ENCODE results near the gene PRICKLE3.

PRICKLE3 gene

DNA sequence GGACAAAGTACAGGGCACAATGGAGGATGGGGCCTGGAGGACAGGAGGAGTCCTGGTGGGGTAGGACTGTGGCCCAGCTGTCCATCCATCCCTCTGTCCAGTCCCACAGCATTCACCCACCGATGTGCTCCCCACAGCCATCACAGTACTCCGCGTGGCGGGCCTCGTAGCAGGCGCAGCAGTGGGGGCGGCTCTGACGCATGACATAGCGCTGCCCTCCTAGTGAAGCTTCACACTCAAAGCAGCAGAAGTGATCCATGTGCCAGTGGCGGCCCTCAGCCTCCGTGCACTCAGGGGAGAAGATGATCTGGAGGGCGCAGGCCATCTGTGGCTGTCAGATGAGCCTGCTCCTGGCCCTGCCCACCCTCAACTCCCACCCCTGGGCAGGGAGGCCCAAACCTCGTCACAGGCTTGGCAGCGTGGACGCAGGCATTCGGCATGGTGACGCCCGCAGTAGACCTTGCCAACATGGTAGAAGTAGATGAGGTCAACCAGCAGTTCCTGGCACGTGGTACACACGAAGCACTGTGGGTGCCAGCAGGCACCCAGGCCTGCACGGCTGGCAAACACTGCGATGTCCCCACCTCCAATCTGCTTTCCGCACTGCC is 8.2 kb downstream of the PRICKLE3 start:
- Histone ChIP-seq H3K4me3 (ENCODE audit: low read depth, low read length, poor library complexity, severe bottlenecking) (no peak overlapping the region), H3K36me3 (ENCODE audit: insufficient read depth, low read length) (peaks cover 63% of the 10 kb centered on the region), H3K27ac (ENCODE audit: low read depth, low read length, poor library complexity, severe bottlenecking) (no peak overlapping the region), H3K27me3 (ENCODE audit: insufficient read depth, low read length) (no peaks in the 10 kb centered on the region), H3K79me2 (ENCODE audit: insufficient read depth, low read length) (no peaks in the 10 kb centered on the region), H2AFZ (ENCODE audit: low read length) (no peak overlapping the region), H3K4me2 (ENCODE audit: low read length) (no peak overlapping the region), H4K20me1 (ENCODE audit: insufficient read depth, low read length) (no peaks in the 10 kb centered on the region), H3K4me1 (ENCODE audit: insufficient read depth, low read length, severe bottlenecking) (peaks cover 6% of the 10 kb centered on the region), H3K9ac (ENCODE audit: low read length) (no peak overlapping the region), H3F3A (ENCODE audit: insufficient read depth, low read length) (no peaks in the 10 kb centered on the region), H3K9me3 (ENCODE audit: low read length) (no peaks in the 10 kb centered on the region), H3K9me2 (ENCODE audit: low read depth, low read length) (no peaks in the 10 kb centered on the region)
- no peak for TF ChIP-seq EZH2 (IDR thresholded peaks at IDR 0.05; ENCODE audit: borderline replicate concordance, low read length)
- TF ChIP-seq, protein P1, sequence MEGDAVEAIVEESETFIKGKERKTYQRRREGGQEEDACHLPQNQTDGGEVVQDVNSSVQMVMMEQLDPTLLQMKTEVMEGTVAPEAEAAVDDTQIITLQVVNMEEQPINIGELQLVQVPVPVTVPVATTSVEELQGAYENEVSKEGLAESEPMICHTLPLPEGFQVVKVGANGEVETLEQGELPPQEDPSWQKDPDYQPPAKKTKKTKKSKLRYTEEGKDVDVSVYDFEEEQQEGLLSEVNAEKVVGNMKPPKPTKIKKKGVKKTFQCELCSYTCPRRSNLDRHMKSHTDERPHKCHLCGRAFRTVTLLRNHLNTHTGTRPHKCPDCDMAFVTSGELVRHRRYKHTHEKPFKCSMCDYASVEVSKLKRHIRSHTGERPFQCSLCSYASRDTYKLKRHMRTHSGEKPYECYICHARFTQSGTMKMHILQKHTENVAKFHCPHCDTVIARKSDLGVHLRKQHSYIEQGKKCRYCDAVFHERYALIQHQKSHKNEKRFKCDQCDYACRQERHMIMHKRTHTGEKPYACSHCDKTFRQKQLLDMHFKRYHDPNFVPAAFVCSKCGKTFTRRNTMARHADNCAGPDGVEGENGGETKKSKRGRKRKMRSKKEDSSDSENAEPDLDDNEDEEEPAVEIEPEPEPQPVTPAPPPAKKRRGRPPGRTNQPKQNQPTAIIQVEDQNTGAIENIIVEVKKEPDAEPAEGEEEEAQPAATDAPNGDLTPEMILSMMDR (IDR thresholded peaks at IDR 0.05; ENCODE audit: low read length) = no peak

DNA sequence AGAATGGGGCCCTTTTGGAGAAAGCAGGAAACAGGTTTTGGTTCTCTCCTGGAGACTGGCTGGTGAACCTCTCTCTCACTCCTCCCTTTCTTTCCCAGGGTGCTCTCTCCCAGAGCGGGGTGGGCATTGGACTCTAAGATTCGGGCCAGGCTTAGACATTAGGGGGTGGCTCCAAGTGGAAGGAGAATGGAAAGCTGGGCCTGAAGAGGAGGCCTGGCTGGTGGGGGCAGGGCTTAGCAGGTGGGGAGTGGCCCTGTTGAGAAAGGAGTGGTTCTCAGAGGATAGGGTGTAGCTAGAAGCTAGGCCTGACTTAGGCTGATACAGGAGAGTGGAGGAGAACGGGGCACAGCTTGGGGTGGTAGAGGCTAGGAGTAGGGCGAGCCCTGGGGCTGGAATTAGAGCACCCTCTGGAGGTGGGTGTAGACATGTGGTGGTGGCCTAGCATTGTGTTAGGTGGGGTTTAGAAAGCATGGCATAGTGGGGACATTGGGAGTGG is 8.8 kb downstream of the PRICKLE3 start:
- no peak overlapping the region for H3K9ac ChIP-seq (ENCODE audit: low read length)
- no peak overlapping the region for H3K27ac ChIP-seq (ENCODE audit: low read depth, low read length, poor library complexity, severe bottlenecking)
- H3K4me3 ChIP-seq (ENCODE audit: low read depth, low read length, poor library complexity, severe bottlenecking) = no peak overlapping the region
- no peak overlapping the region for H2AFZ ChIP-seq (ENCODE audit: low read length)
- no peaks in the 10 kb centered on the region for H3K79me2 ChIP-seq (ENCODE audit: insufficient read depth, low read length)
- peaks cover 62% of the 10 kb centered on the region for H3K36me3 ChIP-seq (ENCODE audit: insufficient read depth, low read length)
- TF ChIP-seq, protein P1 (IDR thresholded peaks at IDR 0.05; ENCODE audit: low read length) = no peak
- no peak for TF ChIP-seq EZH2 (IDR thresholded peaks at IDR 0.05; ENCODE audit: borderline replicate concordance, low read length)
- no peaks in the 10 kb centered on the region for H3K9me3 ChIP-seq (ENCODE audit: low read length)
- H3F3A ChIP-seq (ENCODE audit: insufficient read depth, low read length) = no peaks in the 10 kb centered on the region
- no peaks in the 10 kb centered on the region for H4K20me1 ChIP-seq (ENCODE audit: insufficient read depth, low read length)
- peaks cover 10% of the 10 kb centered on the region for H3K4me1 ChIP-seq (ENCODE audit: insufficient read depth, low read length, severe bottlenecking)
- H3K9me2 ChIP-seq (ENCODE audit: low read depth, low read length) = no peaks in the 10 kb centered on the region
- H3K27me3 ChIP-seq (ENCODE audit: insufficient read depth, low read length) = no peaks in the 10 kb centered on the region
- H3K4me2 ChIP-seq (ENCODE audit: low read length) = no peak overlapping the region

DNA sequence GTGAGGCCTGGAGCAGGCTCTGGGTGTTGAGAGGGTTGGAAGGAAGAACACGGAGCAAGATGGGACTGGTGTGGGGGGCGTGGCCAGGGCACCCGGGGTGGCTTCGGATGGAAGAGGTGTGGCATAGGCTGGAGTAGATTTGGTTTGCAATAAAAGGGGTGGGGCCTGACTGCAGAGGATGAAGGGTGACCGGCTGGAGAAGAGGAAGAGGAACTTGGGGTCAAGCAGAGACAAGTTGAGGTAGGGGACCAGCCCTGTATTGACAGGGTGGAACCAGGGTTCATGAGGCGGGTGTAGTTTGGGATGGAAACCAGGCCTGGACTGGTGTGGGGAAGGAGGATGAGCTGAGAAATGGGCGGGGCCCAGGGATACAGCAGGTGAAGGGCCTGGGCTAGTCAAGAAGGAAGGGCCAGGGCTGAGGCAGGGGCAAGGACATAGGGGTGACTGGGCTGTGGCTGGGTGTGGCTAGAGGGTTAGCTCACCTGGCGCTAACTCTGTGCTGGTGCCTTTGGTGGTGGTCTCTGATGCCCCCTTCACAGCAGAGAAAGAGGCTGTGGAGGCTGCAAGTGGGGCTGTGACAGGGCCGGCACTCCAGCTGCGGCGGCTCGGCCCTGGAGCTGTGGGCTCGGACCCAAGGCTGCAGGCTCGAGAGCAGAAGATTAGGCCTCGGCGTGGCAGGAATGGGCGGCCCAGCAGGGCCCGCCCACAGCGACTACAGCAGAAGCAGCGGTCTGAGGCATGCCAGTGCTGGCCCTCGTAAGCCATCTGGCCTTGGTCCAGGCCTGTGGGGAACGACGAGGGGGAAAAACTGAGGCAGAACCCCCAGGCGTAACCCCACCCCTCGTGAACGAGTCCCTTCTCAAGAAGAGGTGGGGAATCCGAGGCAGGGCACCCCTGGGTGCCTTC is 9.5 kb downstream of the PRICKLE3 start:
- TF ChIP-seq EZH2 (IDR thresholded peaks at IDR 0.05; ENCODE audit: borderline replicate concordance, low read length) = no peak
- TF ChIP-seq, protein P1 (IDR thresholded peaks at IDR 0.05; ENCODE audit: low read length) = no peak
- Histone ChIP-seq H4K20me1 (ENCODE audit: insufficient read depth, low read length) (no peaks in the 10 kb centered on the region), H3K9ac (ENCODE audit: low read length) (no peak overlapping the region), H3K4me1 (ENCODE audit: insufficient read depth, low read length, severe bottlenecking) (peaks cover 10% of the 10 kb centered on the region), H3K36me3 (ENCODE audit: insufficient read depth, low read length) (peaks cover 58% of the 10 kb centered on the region), H3K27me3 (ENCODE audit: insufficient read depth, low read length) (no peaks in the 10 kb centered on the region), H3F3A (ENCODE audit: insufficient read depth, low read length) (no peaks in the 10 kb centered on the region), H3K9me3 (ENCODE audit: low read length) (no peaks in the 10 kb centered on the region), H3K4me2 (ENCODE audit: low read length) (no peak overlapping the region), H3K27ac (ENCODE audit: low read depth, low read length, poor library complexity, severe bottlenecking) (no peak overlapping the region), H3K9me2 (ENCODE audit: low read depth, low read length) (no peaks in the 10 kb centered on the region), H3K79me2 (ENCODE audit: insufficient read depth, low read length) (no peaks in the 10 kb centered on the region), H2AFZ (ENCODE audit: low read length) (no peak overlapping the region), H3K4me3 (ENCODE audit: low read depth, low read length, poor library complexity, severe bottlenecking) (no peak overlapping the region)

Data from OCI-LY1 (cell line).